GM18873 (cell line): Measurements from ENCODE around the gene SPATA17.

ENCODE experiments used
- ATAC-seq: cut with Tn5 transposase; IDR thresholded peaks from one replicate; pipeline ENCODE4 v1.9.1; 2021; ENCODE audit warnings: mild to moderate bottlenecking, moderate library complexity, moderate number of reproducible peaks; ENCODE audit not compliant: unreplicated experiment, low FRiP score

SPATA17 gene

DNA sequence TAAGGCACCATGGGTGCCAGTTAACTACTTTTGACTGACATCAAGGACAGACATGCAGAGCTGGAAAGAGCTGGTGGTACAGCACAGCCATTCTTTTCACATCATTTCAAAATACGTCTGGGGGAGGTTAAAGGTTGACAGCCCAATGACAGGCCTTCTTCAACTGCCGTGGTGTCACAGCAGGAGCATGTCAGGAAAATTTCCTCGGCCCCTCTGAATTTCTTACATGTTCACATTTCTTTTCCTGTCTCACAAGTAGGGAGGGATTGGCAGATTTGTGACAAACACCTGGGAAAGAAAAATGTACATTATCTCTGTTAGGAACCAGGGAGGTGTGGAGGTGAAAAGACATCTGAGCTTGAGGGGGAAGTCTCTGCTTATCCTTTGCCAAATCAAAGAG is 279.1 kb downstream of the SPATA17 start:
- no peak for ATAC-seq

DNA sequence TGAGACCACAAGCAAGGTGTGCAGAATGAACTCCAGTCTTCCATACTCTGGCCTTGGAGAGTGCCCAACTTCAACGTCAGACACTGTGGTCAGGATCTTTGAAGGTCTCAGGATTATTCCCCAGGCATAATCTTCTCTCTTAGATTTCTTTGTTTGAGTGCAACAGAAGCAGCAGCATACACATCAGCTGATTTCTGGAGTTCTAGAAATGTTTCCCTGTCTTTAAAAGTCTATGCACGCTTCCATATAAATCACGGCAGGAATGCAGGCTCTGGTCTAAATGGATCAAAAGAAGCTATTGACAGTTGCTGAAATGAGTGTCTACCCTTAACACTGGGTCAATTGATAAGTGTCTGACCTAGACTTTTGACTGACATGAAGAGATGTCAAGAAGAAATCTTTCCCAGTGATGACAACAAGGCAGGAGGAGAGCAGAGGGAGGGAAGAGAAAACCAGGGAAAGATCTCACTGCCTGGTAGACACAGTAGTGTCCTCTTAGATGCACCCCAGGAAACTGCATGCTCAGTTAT is 279.7 kb downstream of the SPATA17 start:
- ATAC-seq: no peak

DNA sequence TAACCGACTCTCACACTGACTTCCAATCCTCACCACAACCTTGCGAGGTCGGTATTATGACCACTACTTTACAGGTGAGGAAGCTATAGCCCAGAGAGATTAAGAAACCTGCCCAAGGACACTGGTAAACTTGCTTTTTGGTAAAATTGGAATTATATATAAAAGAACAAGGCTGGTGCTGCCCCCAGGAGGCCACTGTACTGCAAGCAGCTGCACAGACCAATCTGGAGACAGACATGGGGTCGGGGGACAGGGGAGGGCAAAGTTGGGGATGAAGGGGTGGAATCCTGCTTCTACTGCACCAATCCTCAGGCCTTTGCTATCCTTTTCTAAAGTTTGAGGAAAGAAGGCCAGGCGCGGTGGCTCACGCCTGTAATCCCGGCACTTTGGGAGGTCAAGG is 280.8 kb downstream of the SPATA17 start:
- ATAC-seq: no peak

DNA sequence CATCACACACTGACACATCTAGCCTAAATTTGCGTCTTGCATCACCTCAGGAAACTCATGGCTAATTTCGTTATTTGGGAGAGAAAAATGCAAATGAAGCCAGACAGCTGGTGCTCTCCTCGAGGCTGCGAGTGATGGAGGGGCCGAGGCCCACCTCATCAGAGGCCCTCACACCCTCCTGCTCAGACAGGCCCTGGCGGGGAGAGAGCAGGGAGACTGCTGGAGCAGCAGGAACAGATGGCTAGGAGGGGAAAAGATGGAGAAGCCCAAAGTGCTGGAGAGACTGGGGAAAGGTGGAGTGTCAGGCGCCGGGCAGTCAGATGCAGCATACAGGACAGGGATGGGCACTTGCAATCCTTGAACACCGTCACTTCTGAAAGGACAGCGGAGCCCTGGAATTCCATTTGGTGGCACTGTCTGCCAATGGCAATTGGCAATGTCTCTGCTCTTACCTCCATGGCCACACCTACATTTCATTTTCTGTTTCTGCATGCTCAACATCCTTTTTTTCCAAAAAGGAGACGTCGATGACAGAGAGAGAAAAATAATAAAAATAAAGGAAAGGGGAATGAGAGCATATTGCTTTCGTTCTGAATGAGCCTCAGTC is 286.2 kb downstream of the SPATA17 start:
- ATAC-seq: no peak

DNA sequence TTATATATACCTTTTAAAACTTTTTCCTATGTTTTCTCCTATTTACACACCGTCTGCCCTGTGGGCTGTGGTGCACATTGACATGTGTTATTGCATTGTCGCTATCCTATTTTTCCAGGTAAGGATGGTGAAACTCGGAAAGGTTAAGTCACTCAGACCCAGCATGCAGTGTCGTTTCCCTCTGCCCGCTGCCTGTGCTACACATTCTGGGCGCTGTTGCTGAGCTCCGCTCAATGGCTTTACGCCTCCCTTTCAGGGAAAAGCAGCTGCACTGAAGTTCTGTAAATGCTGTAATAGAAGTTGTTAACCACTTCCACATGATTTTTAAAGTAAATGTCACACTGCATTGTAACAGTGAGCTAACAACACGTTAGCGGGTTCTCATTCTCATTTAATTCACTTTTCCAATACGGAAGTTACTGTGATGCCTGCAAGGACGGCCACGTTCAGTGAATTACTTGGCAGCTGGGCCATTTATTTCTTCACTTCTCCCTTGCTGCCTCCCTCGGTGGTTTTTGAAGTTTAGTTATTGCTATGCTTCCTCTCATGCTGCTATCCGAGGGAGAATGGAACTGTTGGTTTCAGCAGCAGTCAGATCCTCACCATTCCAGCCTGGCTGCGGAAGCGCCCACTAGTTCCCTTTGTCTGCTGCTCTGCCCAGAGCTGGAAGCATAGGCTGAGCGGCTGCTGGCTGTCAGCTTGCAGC is 288.7 kb downstream of the SPATA17 start:
- ATAC-seq: no peak
